HCT116 (cell line): ENCODE measurements around the gene FCAMR. TPM values are rescaled to one million over a fixed set of nuclear protein-coding genes. Genes with fewer than 3 reads are reported as not detected.

Experiments
- ATAC-seq: fragments of 200-7000 bp; cut with Tn5 transposase; 2 replicates; pipeline ENCODE4 v1.9.1; 2020; ENCODE audit warnings: mild to moderate bottlenecking, moderate library complexity
- BruUV-seq: library from RNA; stranded (reverse); fragments of 400-500 nt; replicated peaks from 2 replicates; lab custom pipeline; 2021; lab: Mats Ljungman, UMichigan
- CTCF ChIA-PET: fragments of 300-600 bp; sonication (Branson Sonifier 250); formaldehyde crosslinking; loops from one replicate; lab custom pipeline; 2021; ENCODE audit warnings: antibody characterized with exemption; lab: Charles Lee
- POLR2A ChIA-PET: fragments of 300-600, 350-600 bp; sonication (Branson Sonifier 250); formaldehyde crosslinking; loops from one replicate; lab custom pipeline; 2021; ENCODE audit warnings: antibody characterized with exemption; lab: Charles Lee
- RAD21 ChIA-PET, 2 experiments: fragments of 300-600 bp; sonication (Branson Sonifier 250); formaldehyde crosslinking; loops; one replicate each; lab custom pipeline; 2023; ENCODE audit warnings: low total read pairs in 2 of 2; ENCODE audit not compliant: uncharacterized antibody in 2 of 2, unreplicated experiment in 2 of 2, low non-redundant PET in 1 of 2; lab: Charles Lee
- DNase-seq: peaks from one replicate; pipeline ENCODE4 v3.0.0-alpha.2; 2010; ENCODE audit warnings: low read depth, low spot score
- H2AFZ ChIP-seq: fragments of 200-600 bp; shearing (Covaris generic), sonication (generic); 2 replicates; pipeline ENCODE4 v1.6.1; 2017; ENCODE audit warnings: low read depth, mixed run types, mixed read lengths, antibody characterized with exemption, low read length; ENCODE audit not compliant: poor library complexity, severe bottlenecking
- H3K27ac ChIP-seq: 2 replicates; pipeline ENCODE4 v1.5.1; 2012; ENCODE audit warnings: low read depth, low read length
- H3K27me3 ChIP-seq: fragments of 200-600 bp; sonication (generic); 2 replicates; pipeline ENCODE4 v1.6.1; 2016; ENCODE audit warnings: mixed run types, low read length, mixed read lengths; ENCODE audit not compliant: insufficient read depth
- H3K36me3 ChIP-seq, 2 experiments: fragments of 200-500 bp in 1 of 2; fragments of 200-600 bp in 1 of 2; sonication (Bioruptor generic) in 1 of 2; sonication (generic) in 1 of 2; 2 replicates each; pipeline versions ENCODE4 v1.5.1 to v1.6.1; 2014 to 2016; ENCODE audit warnings: low read length in 2 of 2, inconsistent platforms in 1 of 2, mixed read lengths in 1 of 2, mixed run types in 1 of 2; ENCODE audit not compliant: insufficient read depth in 2 of 2, control insufficient read depth in 1 of 2
- H3K4me1 ChIP-seq, 2 experiments: fragments of 200-600 bp in 1 of 2; sonication (generic) in 1 of 2; 2 replicates each; pipeline versions ENCODE4 v1.5.1 to v1.6.1; 2012 to 2017; ENCODE audit warnings: low read length in 2 of 2, inconsistent platforms in 1 of 2, mild to moderate bottlenecking in 1 of 2, mixed read lengths in 1 of 2, mixed run types in 1 of 2, moderate library complexity in 1 of 2; ENCODE audit not compliant: insufficient read depth in 2 of 2, control insufficient read depth in 1 of 2
- H3K4me2 ChIP-seq: fragments of 200-600 bp; sonication (generic); 2 replicates; pipeline ENCODE4 v1.6.1; 2017; ENCODE audit warnings: mixed run types, low read length, mixed read lengths
- H3K4me3 ChIP-seq, 2 experiments: fragments of 200-600 bp in 1 of 2; sonication (generic) in 1 of 2; replicated peaks in 1 of 2; 2 replicates each; pipeline ENCODE4 v1.5.1; 2011 to 2016; ENCODE audit warnings: low read length in 2 of 2, control low read depth in 1 of 2, low read depth in 1 of 2, mild to moderate bottlenecking in 1 of 2, mixed read lengths in 1 of 2, mixed run types in 1 of 2
- H3K79me2 ChIP-seq: fragments of 200-600 bp; sonication (generic); 2 replicates; pipeline ENCODE4 v1.6.1; 2017; ENCODE audit warnings: mild to moderate bottlenecking, mixed run types, low read length, moderate library complexity, mixed read lengths; ENCODE audit not compliant: insufficient read depth
- H3K9ac ChIP-seq: fragments of 200-600 bp; sonication (generic); 2 replicates; pipeline ENCODE4 v1.6.1; 2016; ENCODE audit warnings: low read length, mixed read lengths
- H3K9me2 ChIP-seq: fragments of 200-600 bp; sonication (generic), shearing (Covaris generic); 2 replicates; pipeline ENCODE4 v1.6.1; 2017; ENCODE audit warnings: mixed run types, mild to moderate bottlenecking, moderate library complexity; ENCODE audit not compliant: insufficient read depth
- H3K9me3 ChIP-seq, 2 experiments: fragments of 200-500 bp in 1 of 2; fragments of 200-600 bp in 1 of 2; sonication (Bioruptor generic) in 1 of 2; sonication (generic) in 1 of 2; 2 replicates each; pipeline ENCODE4 v1.6.1; 2014 to 2017; ENCODE audit warnings: low read length in 2 of 2, mixed read lengths in 2 of 2, inconsistent platforms in 1 of 2, low read depth in 1 of 2, mild to moderate bottlenecking in 1 of 2, mixed run types in 1 of 2, moderate library complexity in 1 of 2; ENCODE audit not compliant: control insufficient read depth in 1 of 2, insufficient read depth in 1 of 2
- H4K20me1 ChIP-seq: fragments of 200-600 bp; sonication (generic), shearing (Covaris generic); 2 replicates; pipeline ENCODE4 v1.6.1; 2017; ENCODE audit warnings: mixed run types, mild to moderate bottlenecking, moderate library complexity; ENCODE audit not compliant: insufficient read depth
- CBX3 ChIP-seq: IDR thresholded peaks from 2 replicates; pipeline ENCODE4 v1.6.1; 2012; ENCODE audit warnings: low read depth
- CEBPB ChIP-seq: IDR thresholded peaks from 2 replicates; pipeline ENCODE4 v1.6.1; 2012; ENCODE audit warnings: low read depth
- ELF1 ChIP-seq: IDR thresholded peaks from 2 replicates; pipeline ENCODE4 v1.6.1; 2012; ENCODE audit warnings: low read depth, borderline replicate concordance
- JUND ChIP-seq: IDR thresholded peaks from 2 replicates; pipeline ENCODE4 v1.6.1; 2012
- POLR2A ChIP-seq: IDR thresholded peaks from 2 replicates; pipeline ENCODE4 v1.7.0; 2011; ENCODE audit warnings: borderline replicate concordance; ENCODE audit not compliant: insufficient read depth, insufficient read length; ENCODE audit errors: extremely low read depth
- POLR2AphosphoS5 ChIP-seq: IDR thresholded peaks from 2 replicates; pipeline ENCODE4 v1.6.1; 2011; ENCODE audit warnings: mild to moderate bottlenecking, low read depth, low read length, moderate library complexity
- SIN3A ChIP-seq: IDR thresholded peaks from 2 replicates; pipeline ENCODE4 v1.6.1; 2012; ENCODE audit warnings: low read depth
- TCF7L2 ChIP-seq: IDR thresholded peaks from 2 replicates; pipeline ENCODE4 v1.7.0; 2011; ENCODE audit warnings: borderline replicate concordance, inconsistent platforms; ENCODE audit not compliant: insufficient read depth, insufficient read length; ENCODE audit errors: extremely low read depth
- ZFX ChIP-seq: fragments of 450-650 bp; IDR thresholded peaks from 2 replicates; pipeline ENCODE4 v1.6.1; 2017
- ZNF274 ChIP-seq: fragments of 200-500 bp; sonication (Bioruptor generic); IDR thresholded peaks from 2 replicates; pipeline ENCODE4 v1.6.1; 2014; ENCODE audit warnings: mild to moderate bottlenecking, low read depth, low read length, inconsistent platforms
- intact Hi-C: fragments of 100-400 bp; cut with micrococcal nuclease; formaldehyde crosslinking; loops from 2 replicates; pipeline ENCODE4 v1.10.0; 2022
- total RNA-seq: library from RNA; stranded (reverse); gene quantifications from one replicate; pipeline ENCODE4 v1.2.1, GENCODE V29; 2021; ENCODE audit not compliant: unreplicated experiment
- TF ChIP-seq, protein P1 (sequence below), 3 experiments: fragments of 200-600 bp in 1 of 3; sonication (generic) in 1 of 3; IDR thresholded peaks in 2 of 3; conservative IDR thresholded peaks in 1 of 3; 2 replicates each; pipeline ENCODE4 v1.5.1; 2012 to 2017; ENCODE audit warnings: low read depth in 2 of 3, low read length in 2 of 3, antibody characterized with exemption in 1 of 3, borderline replicate concordance in 1 of 3, control low read depth in 1 of 3, mild to moderate bottlenecking in 1 of 3, mixed read lengths in 1 of 3, mixed run types in 1 of 3, moderate library complexity in 1 of 3; ENCODE audit not compliant: insufficient read depth in 1 of 3
- TF ChIP-seq, protein P2 (sequence below): IDR thresholded peaks from 2 replicates; pipeline ENCODE4 v1.6.1; 2012; ENCODE audit warnings: low read depth
- TF ChIP-seq, protein P3 (sequence below): IDR thresholded peaks from 2 replicates; pipeline ENCODE4 v1.6.1; 2012
- TF ChIP-seq, protein P4 (sequence below): IDR thresholded peaks from 2 replicates; pipeline ENCODE4 v1.6.1; 2011; ENCODE audit warnings: mild to moderate bottlenecking, low read length, moderate library complexity; ENCODE audit not compliant: insufficient replicate concordance; ENCODE audit errors: extremely low read depth

Gene FCAMR
- total RNA-seq, 1 experiment from 2014 or later: not detected

DNA sequence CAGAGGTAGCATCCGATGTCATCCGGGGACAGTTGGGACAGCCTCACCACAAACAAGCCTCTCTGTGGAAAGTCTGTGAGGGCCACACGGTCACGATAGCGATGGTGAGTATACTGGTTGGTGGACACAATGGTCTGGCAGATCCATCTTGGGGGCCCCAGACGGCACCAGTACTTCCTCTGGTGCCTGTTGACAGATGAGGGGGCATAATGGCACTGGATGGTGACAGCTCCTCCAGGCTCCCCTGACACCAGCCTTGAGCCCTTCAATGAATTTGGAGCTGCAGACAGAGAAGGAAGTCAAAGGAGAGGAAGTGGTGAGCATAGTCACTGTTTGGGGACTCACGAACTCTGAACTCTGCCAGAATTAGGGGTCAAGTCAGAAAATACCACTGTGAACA is 8.0 kb downstream of the FCAMR start:
- no peaks in the 10 kb centered on the region for H3K9me3 ChIP-seq

More for the DNA sequence above, 8.0 kb downstream of the FCAMR start:
- Histone ChIP-seq H3K4me1 (no peaks in the 10 kb centered on the region), H2AFZ (no peak overlapping the region), H3K27me3 (no peaks in the 10 kb centered on the region), H4K20me1 (no peaks in the 10 kb centered on the region), H3K9ac (no peak overlapping the region), H3K36me3 (no peaks in the 10 kb centered on the region), H3K4me3 (no peak overlapping the region), H3K4me2 (no peak overlapping the region), H3K79me2 (no peaks in the 10 kb centered on the region), H3K27ac (no peak overlapping the region), H3K9me2 (no peaks in the 10 kb centered on the region)
- ChIA-PET RAD21 (no interaction called here), CTCF (no interaction called here), POLR2A (no interaction called here)
- ATAC-seq (no peak), DNase-seq (no peak)
- TF ChIP-seq CEBPB (no peak), TCF7L2 (no peak), ZNF274 (no peak), ELF1 (no peak), POLR2AphosphoS5 (no peak), SIN3A (no peak), POLR2A (no peak), CBX3 (no peak), ZFX (no peak), JUND (no peak)
- TF ChIP-seq, protein P1, sequence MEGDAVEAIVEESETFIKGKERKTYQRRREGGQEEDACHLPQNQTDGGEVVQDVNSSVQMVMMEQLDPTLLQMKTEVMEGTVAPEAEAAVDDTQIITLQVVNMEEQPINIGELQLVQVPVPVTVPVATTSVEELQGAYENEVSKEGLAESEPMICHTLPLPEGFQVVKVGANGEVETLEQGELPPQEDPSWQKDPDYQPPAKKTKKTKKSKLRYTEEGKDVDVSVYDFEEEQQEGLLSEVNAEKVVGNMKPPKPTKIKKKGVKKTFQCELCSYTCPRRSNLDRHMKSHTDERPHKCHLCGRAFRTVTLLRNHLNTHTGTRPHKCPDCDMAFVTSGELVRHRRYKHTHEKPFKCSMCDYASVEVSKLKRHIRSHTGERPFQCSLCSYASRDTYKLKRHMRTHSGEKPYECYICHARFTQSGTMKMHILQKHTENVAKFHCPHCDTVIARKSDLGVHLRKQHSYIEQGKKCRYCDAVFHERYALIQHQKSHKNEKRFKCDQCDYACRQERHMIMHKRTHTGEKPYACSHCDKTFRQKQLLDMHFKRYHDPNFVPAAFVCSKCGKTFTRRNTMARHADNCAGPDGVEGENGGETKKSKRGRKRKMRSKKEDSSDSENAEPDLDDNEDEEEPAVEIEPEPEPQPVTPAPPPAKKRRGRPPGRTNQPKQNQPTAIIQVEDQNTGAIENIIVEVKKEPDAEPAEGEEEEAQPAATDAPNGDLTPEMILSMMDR (IDR thresholded peaks at IDR 0.05 in 2 of 3, conservative IDR thresholded peaks at IDR 0.05 in 1 of 3; ENCODE audit: borderline replicate concordance in 1 of 3, insufficient read depth in 1 of 3, low read depth in 2 of 3, low read length in 2 of 3): no peak
- TF ChIP-seq, protein P2, sequence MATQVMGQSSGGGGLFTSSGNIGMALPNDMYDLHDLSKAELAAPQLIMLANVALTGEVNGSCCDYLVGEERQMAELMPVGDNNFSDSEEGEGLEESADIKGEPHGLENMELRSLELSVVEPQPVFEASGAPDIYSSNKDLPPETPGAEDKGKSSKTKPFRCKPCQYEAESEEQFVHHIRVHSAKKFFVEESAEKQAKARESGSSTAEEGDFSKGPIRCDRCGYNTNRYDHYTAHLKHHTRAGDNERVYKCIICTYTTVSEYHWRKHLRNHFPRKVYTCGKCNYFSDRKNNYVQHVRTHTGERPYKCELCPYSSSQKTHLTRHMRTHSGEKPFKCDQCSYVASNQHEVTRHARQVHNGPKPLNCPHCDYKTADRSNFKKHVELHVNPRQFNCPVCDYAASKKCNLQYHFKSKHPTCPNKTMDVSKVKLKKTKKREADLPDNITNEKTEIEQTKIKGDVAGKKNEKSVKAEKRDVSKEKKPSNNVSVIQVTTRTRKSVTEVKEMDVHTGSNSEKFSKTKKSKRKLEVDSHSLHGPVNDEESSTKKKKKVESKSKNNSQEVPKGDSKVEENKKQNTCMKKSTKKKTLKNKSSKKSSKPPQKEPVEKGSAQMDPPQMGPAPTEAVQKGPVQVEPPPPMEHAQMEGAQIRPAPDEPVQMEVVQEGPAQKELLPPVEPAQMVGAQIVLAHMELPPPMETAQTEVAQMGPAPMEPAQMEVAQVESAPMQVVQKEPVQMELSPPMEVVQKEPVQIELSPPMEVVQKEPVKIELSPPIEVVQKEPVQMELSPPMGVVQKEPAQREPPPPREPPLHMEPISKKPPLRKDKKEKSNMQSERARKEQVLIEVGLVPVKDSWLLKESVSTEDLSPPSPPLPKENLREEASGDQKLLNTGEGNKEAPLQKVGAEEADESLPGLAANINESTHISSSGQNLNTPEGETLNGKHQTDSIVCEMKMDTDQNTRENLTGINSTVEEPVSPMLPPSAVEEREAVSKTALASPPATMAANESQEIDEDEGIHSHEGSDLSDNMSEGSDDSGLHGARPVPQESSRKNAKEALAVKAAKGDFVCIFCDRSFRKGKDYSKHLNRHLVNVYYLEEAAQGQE: no peak
- TF ChIP-seq, protein P3, sequence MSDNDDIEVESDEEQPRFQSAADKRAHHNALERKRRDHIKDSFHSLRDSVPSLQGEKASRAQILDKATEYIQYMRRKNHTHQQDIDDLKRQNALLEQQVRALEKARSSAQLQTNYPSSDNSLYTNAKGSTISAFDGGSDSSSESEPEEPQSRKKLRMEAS: no peak
- TF ChIP-seq, protein P4, sequence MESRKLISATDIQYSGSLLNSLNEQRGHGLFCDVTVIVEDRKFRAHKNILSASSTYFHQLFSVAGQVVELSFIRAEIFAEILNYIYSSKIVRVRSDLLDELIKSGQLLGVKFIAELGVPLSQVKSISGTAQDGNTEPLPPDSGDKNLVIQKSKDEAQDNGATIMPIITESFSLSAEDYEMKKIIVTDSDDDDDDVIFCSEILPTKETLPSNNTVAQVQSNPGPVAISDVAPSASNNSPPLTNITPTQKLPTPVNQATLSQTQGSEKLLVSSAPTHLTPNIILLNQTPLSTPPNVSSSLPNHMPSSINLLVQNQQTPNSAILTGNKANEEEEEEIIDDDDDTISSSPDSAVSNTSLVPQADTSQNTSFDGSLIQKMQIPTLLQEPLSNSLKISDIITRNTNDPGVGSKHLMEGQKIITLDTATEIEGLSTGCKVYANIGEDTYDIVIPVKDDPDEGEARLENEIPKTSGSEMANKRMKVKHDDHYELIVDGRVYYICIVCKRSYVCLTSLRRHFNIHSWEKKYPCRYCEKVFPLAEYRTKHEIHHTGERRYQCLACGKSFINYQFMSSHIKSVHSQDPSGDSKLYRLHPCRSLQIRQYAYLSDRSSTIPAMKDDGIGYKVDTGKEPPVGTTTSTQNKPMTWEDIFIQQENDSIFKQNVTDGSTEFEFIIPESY: no peak
- no TSS peak for BruUV-seq
- intact Hi-C loops: no loop called here
